ENCODE data around the gene AKAP13. TPM values are rescaled to one million over a fixed set of nuclear protein-coding genes. Genes with fewer than 3 reads are reported as not detected.
"Not testable (repeated sequence)": the region's sequence is repeated elsewhere in the genome, so short reads cannot be mapped to it uniquely, and the experiment has no call there.

AKAP13 gene
- total RNA-seq, 4 donors from 2014 or later: 332 to 362 (median 351) TPM

GRCh38 chr15:85661859-85662258 is 281.5 kb downstream of the AKAP13 start:
- no peak for DNase-seq (ENCODE audit: low spot score in 2 of 2)
- 90% methylated on average over 3 of the region's 3 CpGs for WGBS, 2 donors
- Histone ChIP-seq H3K4me1 (peaks cover 0 to 11% (median 0%) of the 10 kb centered on the region in 4 donors), H3K9me3 (no peaks in the 10 kb centered on the region), H3K27ac (no peak overlapping the region), H3K4me3 (no peak overlapping the region), H3K27me3 (no peaks in the 10 kb centered on the region), H3K36me3 (peaks cover 0 to 72% (median 4%) of the 10 kb centered on the region in 3 donors)
- TF ChIP-seq CTCF (IDR thresholded peaks at IDR 0.05) (no peak), POLR2A (IDR thresholded peaks at IDR 0.05) (no peak), EP300 (IDR thresholded peaks at IDR 0.05) (no peak)

- not testable (repeated sequence) for DNase-seq (ENCODE audit: low spot score in 2 of 2); H3K4me3 ChIP-seq; H3K27ac ChIP-seq; H3K27me3 ChIP-seq; H3K9me3 ChIP-seq
- 96% methylated on average over 6 of the region's 6 CpGs for WGBS, 2 donors
- H3K36me3 ChIP-seq: peaks cover 0 to 78% (median 4%) of the 10 kb centered on the region in 3 donors
- peaks cover 0 to 30% (median 2%) of the 10 kb centered on the region in 4 donors for H3K4me1 ChIP-seq
Measured at GRCh38 chr15:85665677-85666076, 285.3 kb downstream of the AKAP13 start.

- TF ChIP-seq CTCF (IDR thresholded peaks at IDR 0.05) (no peak), EP300 (IDR thresholded peaks at IDR 0.05) (peak; percentile 55 to 84), POLR2A (IDR thresholded peaks at IDR 0.05) (no peak)
- Histone ChIP-seq H3K4me1 (peaks cover 0 to 51% (median 13%) of the 10 kb centered on the region in 4 donors), H3K9me3 (no peaks in the 10 kb centered on the region), H3K27ac (peak overlapping the region; percentile 70 to 92 (median 84)), H3K27me3 (no peaks in the 10 kb centered on the region), H3K4me3 (no peak overlapping the region), H3K36me3 (peaks cover 0 to 71% (median 4%) of the 10 kb centered on the region in 3 donors)
- DNase-seq (ENCODE audit: low spot score in 2 of 2): peak in 1 of 2 donors; percentile 53
- WGBS, 2 donors: 24 to 31% methylated on average over 5 of the region's 5 CpGs
Measured at GRCh38 chr15:85667491-85668424, 287.4 kb downstream of the AKAP13 start.

- peaks cover 0 to 58% (median 17%) of the 10 kb centered on the region in 4 donors for H3K4me1 ChIP-seq
- H3K4me3 ChIP-seq: no peak overlapping the region
- no peaks in the 10 kb centered on the region for H3K27me3 ChIP-seq
- DNase-seq (ENCODE audit: low spot score in 2 of 2): no peak
- H3K9me3 ChIP-seq: no peaks in the 10 kb centered on the region
- H3K27ac ChIP-seq: peak overlapping the region in 3 of 4 donors; percentile 21 to 92 (median 91)
- TF ChIP-seq POLR2A (IDR thresholded peaks at IDR 0.05) (no peak), CTCF (IDR thresholded peaks at IDR 0.05) (no peak)
- 89 to 90% methylated on average over 1 of the region's 1 CpG for WGBS, 2 donors
- peaks cover 0 to 55% (median 0%) of the 10 kb centered on the region in 3 donors for H3K36me3 ChIP-seq
Measured at GRCh38 chr15:85671156-85671555, 290.8 kb downstream of the AKAP13 start.

- no peak overlapping the region for H3K4me3 ChIP-seq
- no peaks in the 10 kb centered on the region for H3K27me3 ChIP-seq
- peaks cover 0 to 60% (median 0%) of the 10 kb centered on the region in 3 donors for H3K36me3 ChIP-seq
- peaks cover 0 to 46% (median 17%) of the 10 kb centered on the region in 4 donors for H3K4me1 ChIP-seq
- 59 to 77% methylated on average over 1 of the region's 1 CpG for WGBS, 2 donors
- no peak for DNase-seq (ENCODE audit: low spot score in 2 of 2)
- H3K27ac ChIP-seq: peak overlapping the region in 3 of 4 donors; percentile 21 to 92 (median 91)
- TF ChIP-seq CTCF (IDR thresholded peaks at IDR 0.05) (no peak), POLR2A (IDR thresholded peaks at IDR 0.05) (no peak), EP300 (IDR thresholded peaks at IDR 0.05) (peak in 1 of 2 donors; percentile 21)
- H3K9me3 ChIP-seq: no peaks in the 10 kb centered on the region
Measured at GRCh38 chr15:85672332-85673084, 292.1 kb downstream of the AKAP13 start.
